ENCODE results near the gene NPR1.

The NPR1 gene

GRCh38 chr1:153649863-153650235 is 28.6 kb upstream of the NPR1 start:
- H3K4me3 ChIP-seq (ENCODE audit: low read depth, low read length), result no peak overlapping the region
- no peak for TF ChIP-seq CTCF (IDR thresholded peaks at IDR 0.05; ENCODE audit: low read depth, low read length)

- no peak for TF ChIP-seq CTCF (IDR thresholded peaks at IDR 0.05; ENCODE audit: low read depth, low read length)
- H3K4me3 ChIP-seq (ENCODE audit: low read depth, low read length), result no peak overlapping the region
These were observed 26.7 kb upstream of the NPR1 start for GRCh38 chr1:153651771-153652170.

GRCh38 chr1:153652805-153653500 is 25.5 kb upstream of the NPR1 start:
- H3K4me3 ChIP-seq (ENCODE audit: low read depth, low read length), result no peak overlapping the region
- no peak for TF ChIP-seq CTCF (IDR thresholded peaks at IDR 0.05; ENCODE audit: low read depth, low read length)

GRCh38 chr1:153655333-153655732 is 23.2 kb upstream of the NPR1 start:
- no peak for TF ChIP-seq CTCF (IDR thresholded peaks at IDR 0.05; ENCODE audit: low read depth, low read length)
- no peak overlapping the region for H3K4me3 ChIP-seq (ENCODE audit: low read depth, low read length)

- TF ChIP-seq CTCF (IDR thresholded peaks at IDR 0.05; ENCODE audit: low read depth, low read length), result no peak
- H3K4me3 ChIP-seq (ENCODE audit: low read depth, low read length), result peak within 1 kb of the TSS; percentile 89
These were observed 19.9 kb upstream of the NPR1 start, which contains the start of gene SNAPIN for GRCh38 chr1:153658400-153659174. Gene SNAPIN, plus strand, starts transcription at chr1:153658703. Its CDS starts 41 bp downstream, at chr1:153658744.

- H3K4me3 ChIP-seq (ENCODE audit: low read depth, low read length), result peak overlapping the region; percentile 89
- no peak for TF ChIP-seq CTCF (IDR thresholded peaks at IDR 0.05; ENCODE audit: low read depth, low read length)
These were observed 19.3 kb upstream of the NPR1 start for GRCh38 chr1:153659175-153659534.

- TF ChIP-seq CTCF (IDR thresholded peaks at IDR 0.05; ENCODE audit: low read depth, low read length), result no peak
- peak overlapping the region; percentile 89 for H3K4me3 ChIP-seq (ENCODE audit: low read depth, low read length)
These were observed 18.8 kb upstream of the NPR1 start for GRCh38 chr1:153659656-153660055.
